ENCODE data around the gene CTSZ.

DNA sequence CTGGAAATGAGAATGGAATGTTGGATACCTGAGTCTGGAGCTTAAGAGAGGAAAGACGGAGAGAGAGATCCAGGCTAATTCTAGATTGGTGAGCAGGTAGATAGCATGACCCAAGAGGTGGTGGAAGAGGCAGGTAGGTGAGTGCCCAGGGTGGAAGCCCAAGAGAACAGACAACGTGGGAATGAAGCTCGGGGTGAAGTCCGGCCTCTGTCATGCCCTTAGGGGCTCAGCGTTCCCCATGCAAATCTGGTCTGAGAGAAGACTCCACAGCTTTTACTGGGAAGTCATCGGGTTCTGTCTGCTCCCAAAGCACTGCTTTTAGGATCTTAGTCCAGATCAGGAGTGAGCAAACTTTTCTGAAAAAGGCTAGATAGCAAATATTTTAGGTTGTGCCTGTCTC is 22.4 kb downstream of the CTSZ start:
- no peak for TF ChIP-seq EZH2 (IDR thresholded peaks at IDR 0.05; ENCODE audit: low read depth, low read length, severe bottlenecking)
- no peak for TF ChIP-seq POLR2A (IDR thresholded peaks at IDR 0.05; ENCODE audit: control extremely low read depth in 1 of 2, low read depth in 2 of 2, low read length in 2 of 2)
- no peak for TF ChIP-seq RAD21 (IDR thresholded peaks at IDR 0.05 in 1 of 2, conservative IDR thresholded peaks at IDR 0.05 in 1 of 2; ENCODE audit: low read depth in 2 of 2, low read length in 2 of 2)
- no peak for TF ChIP-seq ASH2L (IDR thresholded peaks at IDR 0.05; ENCODE audit: low read length)
- TF ChIP-seq CEBPB (IDR thresholded peaks at IDR 0.05; ENCODE audit: low read depth, low read length) = no peak
- TF ChIP-seq, protein P1, sequence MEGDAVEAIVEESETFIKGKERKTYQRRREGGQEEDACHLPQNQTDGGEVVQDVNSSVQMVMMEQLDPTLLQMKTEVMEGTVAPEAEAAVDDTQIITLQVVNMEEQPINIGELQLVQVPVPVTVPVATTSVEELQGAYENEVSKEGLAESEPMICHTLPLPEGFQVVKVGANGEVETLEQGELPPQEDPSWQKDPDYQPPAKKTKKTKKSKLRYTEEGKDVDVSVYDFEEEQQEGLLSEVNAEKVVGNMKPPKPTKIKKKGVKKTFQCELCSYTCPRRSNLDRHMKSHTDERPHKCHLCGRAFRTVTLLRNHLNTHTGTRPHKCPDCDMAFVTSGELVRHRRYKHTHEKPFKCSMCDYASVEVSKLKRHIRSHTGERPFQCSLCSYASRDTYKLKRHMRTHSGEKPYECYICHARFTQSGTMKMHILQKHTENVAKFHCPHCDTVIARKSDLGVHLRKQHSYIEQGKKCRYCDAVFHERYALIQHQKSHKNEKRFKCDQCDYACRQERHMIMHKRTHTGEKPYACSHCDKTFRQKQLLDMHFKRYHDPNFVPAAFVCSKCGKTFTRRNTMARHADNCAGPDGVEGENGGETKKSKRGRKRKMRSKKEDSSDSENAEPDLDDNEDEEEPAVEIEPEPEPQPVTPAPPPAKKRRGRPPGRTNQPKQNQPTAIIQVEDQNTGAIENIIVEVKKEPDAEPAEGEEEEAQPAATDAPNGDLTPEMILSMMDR (IDR thresholded peaks at IDR 0.05; ENCODE audit: control extremely low read depth in 1 of 3, insufficient read depth in 1 of 3, low read depth in 1 of 3, low read length in 3 of 3) = no peak
- TF ChIP-seq POLR2AphosphoS5 (IDR thresholded peaks at IDR 0.05; ENCODE audit: low read depth, low read length) = no peak
- TF ChIP-seq JUND (IDR thresholded peaks at IDR 0.05; ENCODE audit: low read length) = no peak
- TF ChIP-seq FOSL1 (IDR thresholded peaks at IDR 0.05; ENCODE audit: insufficient read depth, low read depth, low read length) = no peak
- TF ChIP-seq SIN3A (conservative IDR thresholded peaks at IDR 0.05 in 1 of 2, IDR thresholded peaks at IDR 0.05 in 1 of 2; ENCODE audit: low read depth in 1 of 2, low read length in 2 of 2) = no peak
- TF ChIP-seq CBX8 (IDR thresholded peaks at IDR 0.05; ENCODE audit: borderline replicate concordance, low read depth, low read length) = no peak

All from H1 (cell line).